ENCODE results near the gene SYNGAP1. TPM values are rescaled to one million over a fixed set of nuclear protein-coding genes. Genes with fewer than 3 reads are reported as not detected.

SYNGAP1 gene
- total and polyA plus RNA-seq, 2 of the 8 experiments (the other 6 are each of a cell fraction or from before 2014, with no cell fraction given), result 31.0 to 101 TPM

- TF ChIP-seq EP300 (IDR thresholded peaks at IDR 0.05; ENCODE audit: borderline replicate concordance in 1 of 2, low read depth in 2 of 2, low read length in 2 of 2) (no peak), CHD2 (IDR thresholded peaks at IDR 0.05; ENCODE audit: low read length) (no peak)
Observed at GRCh38 chr6:33406126-33406525, 13.7 kb upstream of the SYNGAP1 start (continued).
